Chondrocyte (in vitro differentiated cells): Measurements from ENCODE around the gene B3GALT6. TPM values are rescaled to one million over a fixed set of nuclear protein-coding genes. Genes with fewer than 3 reads are reported as not detected.

Experiments used
- DNase-seq: peaks from one replicate; pipeline ENCODE4 v3.0.0; 2021; ENCODE audit warnings: mixed read lengths, low spot score
- H3K27ac Mint-ChIP-seq: one replicate; pipeline ENCODE4 v1.8.0; 2021; ENCODE audit warnings: mild to moderate bottlenecking, moderate library complexity, mixed read lengths; ENCODE audit not compliant: unreplicated experiment
- H3K27me3 Mint-ChIP-seq: 2 replicates; pipeline ENCODE4 v1.8.0; 2021; ENCODE audit warnings: low read depth, mixed read lengths
- H3K36me3 Mint-ChIP-seq: 2 replicates; pipeline ENCODE4 v1.8.0; 2021; ENCODE audit warnings: low read depth, mixed read lengths
- H3K4me1 Mint-ChIP-seq: 2 replicates; pipeline ENCODE4 v1.8.0; 2021; ENCODE audit warnings: low read depth, mild to moderate bottlenecking, mixed read lengths
- H3K4me3 Mint-ChIP-seq: one replicate; pipeline ENCODE4 v1.8.0; 2021; ENCODE audit warnings: mild to moderate bottlenecking, moderate library complexity, mixed read lengths; ENCODE audit not compliant: unreplicated experiment
- H3K9me3 Mint-ChIP-seq: 2 replicates; pipeline ENCODE4 v1.8.0; 2021; ENCODE audit warnings: low read depth, mixed read lengths
- CTCF ChIP-seq: fragments of 200-600 bp; sonication (generic); IDR thresholded peaks from 2 replicates; pipeline ENCODE4 v1.5.0; 2021; ENCODE audit warnings: antibody characterized with exemption, mild to moderate bottlenecking, moderate library complexity
- total RNA-seq: library from RNA; stranded (reverse); gene quantifications from 3 replicates; pipeline ENCODE4 v1.2.1, GENCODE V29; 2021

Gene B3GALT6
- total RNA-seq, 1 donor from 2014 or later: 39.6 TPM

- no peak for TF ChIP-seq CTCF
- no peak overlapping the region for H3K27ac Mint-ChIP-seq
- no peak overlapping the region for H3K4me3 Mint-ChIP-seq
- H3K27me3 Mint-ChIP-seq: no peaks in the 10 kb centered on the region
- peaks cover 10% of the 10 kb centered on the region for H3K4me1 Mint-ChIP-seq
- DNase-seq: peak; percentile 86
- H3K9me3 Mint-ChIP-seq: no peaks in the 10 kb centered on the region
- no peaks in the 10 kb centered on the region for H3K36me3 Mint-ChIP-seq
Observed at GRCh38 chr1:1203561-1204424, 28.2 kb upstream of the B3GALT6 start.

GRCh38 chr1:1204425-1204920, 27.6 kb upstream of the B3GALT6 start:
- no peaks in the 10 kb centered on the region for H3K27me3 Mint-ChIP-seq
- no peaks in the 10 kb centered on the region for H3K9me3 Mint-ChIP-seq
- H3K4me1 Mint-ChIP-seq: peaks cover 12% of the 10 kb centered on the region
- H3K4me3 Mint-ChIP-seq: no peak overlapping the region
- DNase-seq: peak; percentile 79
- no peak overlapping the region for H3K27ac Mint-ChIP-seq
- no peaks in the 10 kb centered on the region for H3K36me3 Mint-ChIP-seq
- no peak for TF ChIP-seq CTCF

GRCh38 chr1:1204998-1205768, 26.9 kb upstream of the B3GALT6 start:
- no peaks in the 10 kb centered on the region for H3K27me3 Mint-ChIP-seq
- peaks cover 12% of the 10 kb centered on the region for H3K4me1 Mint-ChIP-seq
- no peak for TF ChIP-seq CTCF
- no peak overlapping the region for H3K27ac Mint-ChIP-seq
- no peaks in the 10 kb centered on the region for H3K36me3 Mint-ChIP-seq
- H3K9me3 Mint-ChIP-seq: no peaks in the 10 kb centered on the region
- no peak overlapping the region for H3K4me3 Mint-ChIP-seq
- DNase-seq: peak; percentile 89

GRCh38 chr1:1205769-1206375, 26.2 kb upstream of the B3GALT6 start:
- Mint-ChIP-seq H3K27me3 (no peaks in the 10 kb centered on the region), H3K4me1 (peaks cover 12% of the 10 kb centered on the region), H3K9me3 (no peaks in the 10 kb centered on the region), H3K27ac (no peak overlapping the region), H3K4me3 (no peak overlapping the region), H3K36me3 (no peaks in the 10 kb centered on the region)
- DNase-seq: peak; percentile 87
- no peak for TF ChIP-seq CTCF
